Measurements from ENCODE around the gene RAG2.

- TF ChIP-seq CTCF (IDR thresholded peaks at IDR 0.05) (no peak), POLR2AphosphoS5 (IDR thresholded peaks at IDR 0.05) (no peak), POLR2A (IDR thresholded peaks at IDR 0.05) (no peak), EP300 (IDR thresholded peaks at IDR 0.05) (no peak)
Measured at GRCh38 chr11:36596880-36597279, 1.2 kb downstream of the RAG2 start.

Measured in stomach (tissue), 4 donors.